NCI-H2171 (cell line): Measurements from ENCODE around the gene GIGYF1.

Source experiments
- DNase-seq: peaks from one replicate; lab custom pipeline; 2025; lab: John Stamatoyannopoulos, UW

The GIGYF1 gene

GRCh38 chr7:100684534-100685042 lies 9.5 kb downstream of the GIGYF1 start:
- DNase-seq = no peak

- DNase-seq = no peak
Observed at GRCh38 chr7:100683659-100684533, 10.2 kb downstream of the GIGYF1 start.

GRCh38 chr7:100682991-100683658 lies 10.9 kb downstream of the GIGYF1 start:
- DNase-seq = no peak

GRCh38 chr7:100682228-100682741 lies 11.8 kb downstream of the GIGYF1 start:
- no peak for DNase-seq

GRCh38 chr7:100681491-100682227 lies 12.4 kb downstream of the GIGYF1 start:
- no peak for DNase-seq

GRCh38 chr7:100680576-100681271 lies 13.3 kb downstream of the GIGYF1 start:
- no peak for DNase-seq

GRCh38 chr7:100679927-100680575 lies 14.0 kb downstream of the GIGYF1 start:
- DNase-seq = no peak

- no peak for DNase-seq
Observed at GRCh38 chr7:100679129-100679926, 14.7 kb downstream of the GIGYF1 start.

- DNase-seq = no peak
Observed at GRCh38 chr7:100678291-100678984, 15.6 kb downstream of the GIGYF1 start.

GRCh38 chr7:100677308-100678267 lies 16.5 kb downstream of the GIGYF1 start:
- no peak for DNase-seq

GRCh38 chr7:100676501-100677306 lies 17.3 kb downstream of the GIGYF1 start:
- DNase-seq = no peak

GRCh38 chr7:100675581-100676350 lies 18.3 kb downstream of the GIGYF1 start:
- no peak for DNase-seq

GRCh38 chr7:100675105-100675451 lies 19.0 kb downstream of the GIGYF1 start:
- DNase-seq = peak; percentile 23

- DNase-seq = peak; percentile 8
Observed at GRCh38 chr7:100674411-100675104, 19.5 kb downstream of the GIGYF1 start.

GRCh38 chr7:100673942-100674410 lies 20.1 kb downstream of the GIGYF1 start:
- DNase-seq = no peak

- DNase-seq = peak; percentile 99
Observed at GRCh38 chr7:100673302-100673941, 20.6 kb downstream of the GIGYF1 start, which contains the start of gene GNB2. Gene GNB2 (plus strand): TSS chr7:100673740. CDS start chr7:100676266, 2,526 bp downstream.
